K562 (cell line): ENCODE measurements around the gene GIT2. TPM values are rescaled to one million over a fixed set of nuclear protein-coding genes. Genes with fewer than 3 reads are reported as not detected.

Experiments used
- ATAC-seq: fragments of 200-7000 bp; cut with Tn5 transposase; 3 replicates; pipeline ENCODE4 v1.9.1; 2020; ENCODE audit warnings: moderate library complexity
- BruUV-seq: library from RNA; stranded (reverse); fragments of 400-500 nt; replicated peaks from 2 replicates; lab custom pipeline; 2021; lab: Mats Ljungman, UMichigan
- CTCF ChIA-PET: fragments of 300-600 bp; formaldehyde crosslinking; extraction: SDS; loops from one replicate; lab custom pipeline; 2021; ENCODE audit warnings: low intra/inter-chr PET ratio; lab: Yijun Ruan, JAX
- POLR2A ChIA-PET: fragments of 300-600, 350-650 bp; sonication (Branson Sonifier 250); formaldehyde crosslinking; extraction: SDS; loops from one replicate; lab custom pipeline; 2021; ENCODE audit warnings: antibody characterized with exemption, inconsistent platforms; lab: Yijun Ruan, JAX
- DNase-seq, 4 experiments: peaks; one replicate each; pipeline versions ENCODE4 v3.0.0 to v3.0.0-alpha.2; 2011 to 2018; ENCODE audit warnings: low spot score in 3 of 4, mixed read lengths in 3 of 4; ENCODE audit errors: extremely low read depth in 1 of 4
- FAIRE-seq: peaks from 2 replicates; lab custom pipeline; 2011; peaks lifted over from hg19 to GRCh38; lab: Jason Lieb, UNC
- H2AFZ ChIP-seq: 2 replicates; pipeline ENCODE4 v1.6.0; 2011; ENCODE audit warnings: low read depth, low read length, control low read depth, inconsistent platforms
- H3K27ac ChIP-seq: fragments of 200-600 bp; 3 replicates; pipeline ENCODE4 v1.8.0; 2011; ENCODE audit warnings: low read depth, mild to moderate bottlenecking, control low read depth, inconsistent platforms, low read length, moderate library complexity, mixed read lengths; ENCODE audit errors: extremely low read depth
- H3K27me3 ChIP-seq, 2 experiments: fragments of 300-600 bp in 1 of 2; 2 replicates in 1 of 2; 3 replicates in 1 of 2; pipeline versions ENCODE4 v1.6.0 to v1.8.0; 2011; ENCODE audit warnings: inconsistent platforms in 2 of 2, low read length in 2 of 2, mild to moderate bottlenecking in 1 of 2, mixed read lengths in 1 of 2, moderate library complexity in 1 of 2; ENCODE audit not compliant: control insufficient read depth in 2 of 2, insufficient read depth in 2 of 2
- H3K36me3 ChIP-seq: fragments of 300-600 bp; 3 replicates; pipeline ENCODE4 v1.8.0; 2011; ENCODE audit warnings: mild to moderate bottlenecking, low read length, inconsistent platforms; ENCODE audit not compliant: control insufficient read depth, insufficient read depth
- H3K4me1 ChIP-seq, 2 experiments: fragments of 200-600 bp in 1 of 2; replicated peaks in 1 of 2; 2 replicates in 1 of 2; 3 replicates in 1 of 2; pipeline versions ENCODE4 v1.5.1 to v1.8.0; 2011; ENCODE audit warnings: inconsistent platforms in 2 of 2, low read length in 2 of 2, mild to moderate bottlenecking in 1 of 2, mixed read lengths in 1 of 2, moderate library complexity in 1 of 2; ENCODE audit not compliant: control insufficient read depth in 2 of 2, insufficient read depth in 2 of 2
- H3K4me2 ChIP-seq: 2 replicates; pipeline ENCODE4 v1.6.1; 2011; ENCODE audit warnings: low read length, control low read depth, inconsistent platforms, mixed read lengths; ENCODE audit not compliant: insufficient read depth
- H3K4me3 ChIP-seq: fragments of 200-600 bp; sonication (generic), shearing (Covaris generic); 2 replicates; pipeline ENCODE4 v1.5.1; 2016; ENCODE audit warnings: control low read depth, inconsistent platforms
- H3K79me2 ChIP-seq: fragments of 200-600 bp; 3 replicates; pipeline ENCODE4 v1.8.0; 2011; ENCODE audit warnings: low read length, inconsistent platforms; ENCODE audit not compliant: control insufficient read depth, insufficient read depth
- H3K9ac ChIP-seq, 2 experiments: 2 replicates each; pipeline versions ENCODE4 v1.6.0 to v1.6.1; 2011; ENCODE audit warnings: low read depth in 2 of 2, low read length in 2 of 2, control low read depth in 1 of 2, inconsistent platforms in 1 of 2, mild to moderate bottlenecking in 1 of 2, mixed read lengths in 1 of 2; ENCODE audit not compliant: insufficient read depth in 1 of 2
- H3K9me1 ChIP-seq: one replicate; pipeline ENCODE4 v1.6.0; 2011; ENCODE audit warnings: inconsistent platforms, mild to moderate bottlenecking, low read length, moderate library complexity; ENCODE audit not compliant: control insufficient read depth, insufficient read depth
- H3K9me3 ChIP-seq: replicated peaks from 2 replicates; pipeline ENCODE4 v1.5.1; 2011; ENCODE audit warnings: low read depth, low read length, inconsistent platforms; ENCODE audit not compliant: control insufficient read depth, insufficient read depth
- H4K20me1 ChIP-seq: replicated peaks from 2 replicates; pipeline ENCODE4 v1.6.1; 2011; ENCODE audit warnings: low read length, inconsistent platforms, mixed read lengths; ENCODE audit not compliant: control insufficient read depth, insufficient read depth
- ARID3B ChIP-seq: fragments of 250-450 bp; sonication (Bioruptor Pico); IDR thresholded peaks from 2 replicates; pipeline ENCODE4 v1.4.0; 2020; ENCODE audit warnings: borderline replicate concordance
- GATA2 ChIP-seq: sonication (generic); formaldehyde crosslinking; IDR thresholded peaks from 2 replicates; pipeline ENCODE4 v1.4.0; 2020; ENCODE audit warnings: mild to moderate bottlenecking, missing genetic modification reagents
- JUND ChIP-seq, 2 experiments: IDR thresholded peaks; 2 replicates in 1 of 2; 3 replicates in 1 of 2; pipeline ENCODE4 v1.6.1; 2011; ENCODE audit warnings: borderline replicate concordance in 2 of 2, low read depth in 2 of 2, low read length in 2 of 2, improper control_type of control experiment in 1 of 2, missing biosample characterization in 1 of 2, missing genetic modification characterization in 1 of 2, missing genetic modification reagents in 1 of 2
- RBFOX2 ChIP-seq: fragments of 200-400 bp; formaldehyde crosslinking; IDR thresholded peaks from 2 replicates; pipeline ENCODE4 v1.6.1; 2017; ENCODE audit warnings: low read depth, mild to moderate bottlenecking, low read length, moderate library complexity
- SP2 ChIP-seq: IDR thresholded peaks from 2 replicates; pipeline ENCODE4 v1.6.1; 2011; ENCODE audit warnings: mild to moderate bottlenecking, low read depth, low read length, moderate library complexity; ENCODE audit not compliant: poor library complexity, severe bottlenecking; ENCODE audit errors: extremely low read depth
- ZKSCAN8 ChIP-seq: fragments of 200-800 bp; sonication (Bioruptor generic); IDR thresholded peaks from 2 replicates; pipeline ENCODE4 v1.6.1; 2016; ENCODE audit warnings: missing genetic modification characterization, missing compliant biosample characterization
- ZNF507 ChIP-seq: conservative IDR thresholded peaks from 2 replicates; pipeline ENCODE4 v1.6.1; 2017; ENCODE audit warnings: missing genetic modification characterization, missing compliant biosample characterization
- WGBS: fragments of 100-300 bp; shearing (Covaris generic); methylation state at CpG from one replicate; pipeline ENCODE4 v1.1.6; 2016; ENCODE audit warnings: low coverage, mixed read lengths; ENCODE audit not compliant: insufficient coverage; ENCODE audit errors: missing lambda C conversion rate; 5-methylcytosine and 5-hydroxymethylcytosine counted together
- in situ Hi-C: fragments of 300-500 bp; cut with MboI; formaldehyde crosslinking; loops from 4 replicates; pipeline ENCODE4 v1.15.0; 2018; ENCODE audit warnings: inconsistent platforms, mixed read lengths
- intact Hi-C: fragments of 100-400 bp; cut with micrococcal nuclease; formaldehyde crosslinking; loops from 2 replicates; pipeline ENCODE4 v1.14.2; 2022
- polyA plus RNA-seq, 8 experiments: library from polyadenylated mRNA; depleted of rRNA in 4 of 8; stranded (reverse) in 5 of 8; unstranded in 3 of 8; fragments of >200 nt; fragmentation: Nextera tagmentation in 2 of 8; fragmentation: Illumina TruSeq in 1 of 8; extraction: Ambion mirVana in 2 of 8; extraction: Trizol in 1 of 8; gene quantifications; 2 replicates each; pipeline versions ENCODE4 v1.2.1 to v1.2.3, GENCODE V29; 2011 to 2014; ENCODE audit warnings: inconsistent platforms in 1 of 8, missing spikeins in 1 of 8
- total RNA-seq, 7 experiments: library from RNA; depleted of rRNA in 6 of 7; stranded (reverse); fragments of >200 nt in 6 of 7; fragmentation: Illumina TruSeq in 2 of 7; extraction: Trizol in 2 of 7; gene quantifications; 2 replicates each; pipeline versions ENCODE4 v1.2.1 to v1.2.3, GENCODE V29; 2011 to 2021; ENCODE audit warnings: low replicate concordance in 1 of 7
- TF ChIP-seq, protein P1 (sequence below), 3 experiments: fragments of 200-800 bp in 1 of 3; sonication (Bioruptor generic) in 1 of 3; sonication (generic) in 1 of 3; formaldehyde crosslinking in 1 of 3; IDR thresholded peaks; 2 replicates each; pipeline versions ENCODE4 v1.6.1 to v1.8.0; 2016 to 2022; ENCODE audit warnings: mild to moderate bottlenecking in 2 of 3, missing compliant biosample characterization in 2 of 3, missing genetic modification characterization in 2 of 3, missing genetic modification reagents in 1 of 3
- TF ChIP-seq, protein P2 (sequence below): fragments of 450-650 bp; IDR thresholded peaks from 2 replicates; pipeline ENCODE4 v1.6.1; 2016; ENCODE audit warnings: low read depth

GIT2 gene
- total and polyA plus RNA-seq, 9 of the 15 experiments (the other 6 are each of a cell fraction or from before 2014, with no cell fraction given) = 4.0 to 30.4 (median 23.5) TPM

DNA sequence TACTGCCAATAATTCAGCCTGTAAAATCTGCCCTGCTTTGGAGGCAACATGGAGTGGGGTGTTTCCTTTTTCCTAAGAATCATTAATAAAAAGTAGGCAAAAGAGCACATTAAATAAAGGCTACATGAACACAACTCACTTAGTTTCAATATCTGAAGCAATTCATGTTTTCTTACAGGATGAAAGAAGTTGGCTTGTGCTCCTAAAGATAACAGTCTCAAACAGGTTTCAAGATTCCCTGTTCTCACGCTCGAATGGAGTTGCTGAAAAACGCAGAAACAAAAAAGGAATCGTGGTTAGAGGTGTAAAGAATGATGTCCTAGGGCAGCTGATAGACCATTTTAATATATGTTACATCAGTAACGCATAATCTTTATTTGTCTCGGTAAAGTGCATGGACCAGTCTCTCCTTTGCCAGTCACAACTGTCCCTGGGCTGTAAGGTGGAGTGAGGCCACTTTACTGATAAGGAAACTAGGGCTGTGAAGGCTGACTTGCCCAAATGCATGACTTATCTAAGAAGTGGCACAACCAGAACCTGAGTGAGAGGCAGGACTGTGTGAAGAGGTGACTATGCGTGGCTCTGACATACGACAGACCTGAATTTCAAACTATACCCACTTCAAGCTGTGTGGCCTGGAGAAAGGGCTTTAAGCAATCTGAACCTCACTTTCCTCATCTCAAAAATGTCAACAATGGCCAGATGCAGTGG is 12.6 kb downstream of the GIT2 start:
- TF ChIP-seq ARID3B (no peak), SP2 (no peak), GATA2 (CRISPR knock-in tag) (no peak), JUND (IDR thresholded peaks at IDR 0.05; ENCODE audit: borderline replicate concordance, low read depth, low read length) (no peak), JUND (tag; IDR thresholded peaks at IDR 0.05; ENCODE audit: borderline replicate concordance, low read depth, low read length) (no peak), RBFOX2 (no peak), ZNF507 (tag) (no peak), ZKSCAN8 (CRISPR knock-in tag) (no peak)
- TF ChIP-seq, protein P1, sequence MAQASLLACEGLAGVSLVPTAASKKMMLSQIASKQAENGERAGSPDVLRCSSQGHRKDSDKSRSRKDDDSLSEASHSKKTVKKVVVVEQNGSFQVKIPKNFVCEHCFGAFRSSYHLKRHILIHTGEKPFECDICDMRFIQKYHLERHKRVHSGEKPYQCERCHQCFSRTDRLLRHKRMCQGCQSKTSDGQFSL (CRISPR knock-in tag; IDR thresholded peaks at IDR 0.05) = no peak
- TF ChIP-seq, protein P1 (tag; IDR thresholded peaks at IDR 0.05) = no peak
- TF ChIP-seq, protein P2, sequence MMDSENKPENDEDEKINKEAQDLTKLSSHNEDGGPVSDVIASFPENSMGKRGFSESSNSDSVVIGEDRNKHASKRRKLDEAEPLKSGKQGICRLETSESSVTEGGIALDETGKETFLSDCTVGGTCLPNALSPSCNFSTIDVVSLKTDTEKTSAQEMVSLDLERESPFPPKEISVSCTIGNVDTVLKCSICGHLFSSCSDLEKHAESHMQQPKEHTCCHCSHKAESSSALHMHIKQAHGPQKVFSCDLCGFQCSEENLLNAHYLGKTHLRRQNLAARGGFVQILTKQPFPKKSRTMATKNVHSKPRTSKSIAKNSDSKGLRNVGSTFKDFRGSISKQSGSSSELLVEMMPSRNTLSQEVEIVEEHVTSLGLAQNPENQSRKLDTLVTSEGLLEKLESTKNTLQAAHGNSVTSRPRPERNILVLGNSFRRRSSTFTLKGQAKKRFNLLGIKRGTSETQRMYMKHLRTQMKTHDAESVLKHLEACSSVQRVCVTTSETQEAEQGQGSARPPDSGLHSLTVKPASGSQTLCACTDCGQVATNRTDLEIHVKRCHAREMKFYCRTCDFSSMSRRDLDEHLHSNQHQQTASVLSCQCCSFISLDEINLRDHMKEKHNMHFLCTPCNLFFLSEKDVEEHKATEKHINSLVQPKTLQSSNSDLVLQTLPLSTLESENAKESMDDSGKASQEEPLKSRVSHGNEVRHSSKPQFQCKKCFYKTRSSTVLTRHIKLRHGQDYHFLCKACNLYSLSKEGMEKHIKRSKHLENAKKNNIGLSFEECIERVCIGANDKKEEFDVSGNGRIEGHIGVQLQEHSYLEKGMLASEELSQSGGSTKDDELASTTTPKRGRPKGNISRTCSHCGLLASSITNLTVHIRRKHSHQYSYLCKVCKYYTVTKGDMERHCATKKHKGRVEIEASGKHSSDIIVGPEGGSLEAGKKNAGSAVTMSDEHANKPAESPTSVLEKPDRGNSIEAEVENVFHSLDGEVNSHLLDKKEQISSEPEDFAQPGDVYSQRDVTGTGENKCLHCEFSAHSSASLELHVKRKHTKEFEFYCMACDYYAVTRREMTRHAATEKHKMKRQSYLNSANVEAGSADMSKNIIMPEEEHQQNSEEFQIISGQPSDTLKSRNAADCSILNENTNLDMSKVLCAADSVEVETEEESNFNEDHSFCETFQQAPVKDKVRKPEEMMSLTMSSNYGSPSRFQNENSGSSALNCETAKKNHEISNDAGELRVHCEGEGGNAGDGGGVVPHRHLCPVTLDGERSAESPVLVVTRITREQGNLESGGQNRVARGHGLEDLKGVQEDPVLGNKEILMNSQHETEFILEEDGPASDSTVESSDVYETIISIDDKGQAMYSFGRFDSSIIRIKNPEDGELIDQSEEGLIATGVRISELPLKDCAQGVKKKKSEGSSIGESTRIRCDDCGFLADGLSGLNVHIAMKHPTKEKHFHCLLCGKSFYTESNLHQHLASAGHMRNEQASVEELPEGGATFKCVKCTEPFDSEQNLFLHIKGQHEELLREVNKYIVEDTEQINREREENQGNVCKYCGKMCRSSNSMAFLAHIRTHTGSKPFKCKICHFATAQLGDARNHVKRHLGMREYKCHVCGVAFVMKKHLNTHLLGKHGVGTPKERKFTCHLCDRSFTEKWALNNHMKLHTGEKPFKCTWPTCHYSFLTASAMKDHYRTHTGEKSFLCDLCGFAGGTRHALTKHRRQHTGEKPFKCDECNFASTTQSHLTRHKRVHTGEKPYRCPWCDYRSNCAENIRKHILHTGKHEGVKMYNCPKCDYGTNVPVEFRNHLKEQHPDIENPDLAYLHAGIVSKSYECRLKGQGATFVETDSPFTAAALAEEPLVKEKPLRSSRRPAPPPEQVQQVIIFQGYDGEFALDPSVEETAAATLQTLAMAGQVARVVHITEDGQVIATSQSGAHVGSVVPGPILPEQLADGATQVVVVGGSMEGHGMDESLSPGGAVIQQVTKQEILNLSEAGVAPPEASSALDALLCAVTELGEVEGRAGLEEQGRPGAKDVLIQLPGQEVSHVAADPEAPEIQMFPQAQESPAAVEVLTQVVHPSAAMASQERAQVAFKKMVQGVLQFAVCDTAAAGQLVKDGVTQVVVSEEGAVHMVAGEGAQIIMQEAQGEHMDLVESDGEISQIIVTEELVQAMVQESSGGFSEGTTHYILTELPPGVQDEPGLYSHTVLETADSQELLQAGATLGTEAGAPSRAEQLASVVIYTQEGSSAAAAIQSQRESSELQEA = no peak
- TF ChIP-seq, all 486 proteins: peak for 0
- Histone ChIP-seq H3K4me1 (0 out of 5 replicates have a peak, but pooled peaks cover 0 to 3% of the 10 kb centered on the region in 2 experiments), H2AFZ (no peak overlapping the region), H3K27ac (no peak overlapping the region), H3K9me3 (no peaks in the 10 kb centered on the region), H3K4me3 (no peak overlapping the region), H3K4me2 (no peak overlapping the region), H3K9me1 (no peaks in the 10 kb centered on the region), H3K79me2 (no peaks in the 10 kb centered on the region), H3K9ac (no peak overlapping the region), H4K20me1 (no peaks in the 10 kb centered on the region), H3K36me3 (peaks cover 75% of the 10 kb centered on the region), H3K27me3 (no peaks in the 10 kb centered on the region)
- POLR2A ChIA-PET = no interaction called here
- 79% methylated on average over 8 of the region's 8 CpGs for WGBS
- ATAC-seq = no peak
- no TSS peak for BruUV-seq
- no peak for FAIRE-seq
- DNase-seq = no peak
- in situ Hi-C loops (no loop called here), intact Hi-C loops (no loop called here)
- CTCF ChIA-PET = no interaction called here
